ENCODE measurements around the gene SLC12A1. TPM values are rescaled to one million over a fixed set of nuclear protein-coding genes. Genes with fewer than 3 reads are reported as not detected.

The SLC12A1 gene
- total RNA-seq, 1 donor from 2014 or later: not detected

GRCh38 chr15:48225771-48226170 is 19.7 kb downstream of the SLC12A1 start:
- Mint-ChIP-seq H3K27ac (ENCODE audit: unreplicated experiment) (no peak overlapping the region), H3K4me3 (ENCODE audit: unreplicated experiment) (no peak overlapping the region), H3K9me3 (ENCODE audit: unreplicated experiment) (no peaks in the 10 kb centered on the region), H3K4me1 (ENCODE audit: low read depth, unreplicated experiment) (no peaks in the 10 kb centered on the region), H3K36me3 (ENCODE audit: low read depth, unreplicated experiment) (no peaks in the 10 kb centered on the region), H3K27me3 (ENCODE audit: low read depth, unreplicated experiment) (peaks cover 4% of the 10 kb centered on the region)
- H3K36me3 ChIP-seq (ENCODE audit: insufficient read depth, low read length): no peaks in the 10 kb centered on the region
- no peaks in the 10 kb centered on the region for H3K4me1 ChIP-seq (ENCODE audit: insufficient read depth, low read length)
- no peak for FAIRE-seq
- H3K9me3 ChIP-seq (ENCODE audit: insufficient read depth, low read depth, low read length): no peaks in the 10 kb centered on the region
- no peak overlapping the region for H3K4me3 ChIP-seq (ENCODE audit: insufficient read depth, low read depth, low read length)
- no peak overlapping the region for H2AFZ ChIP-seq (ENCODE audit: low read depth, low read length)
- no peaks in the 10 kb centered on the region for H3K79me2 ChIP-seq (ENCODE audit: insufficient read depth, low read length)
- H3K27me3 ChIP-seq (ENCODE audit: insufficient read depth, low read length): no peaks in the 10 kb centered on the region
- DNase-seq (ENCODE audit: low read depth): no peak
- H3K9ac ChIP-seq (ENCODE audit: low read length): no peak overlapping the region
- H3K27ac ChIP-seq (ENCODE audit: low read depth, low read length): no peak overlapping the region
- TF ChIP-seq CTCF (IDR thresholded peaks at IDR 0.05; ENCODE audit: insufficient read depth, low read depth, low read length): no peak
- no peak for TF ChIP-seq EZH2 (IDR thresholded peaks at IDR 0.05; ENCODE audit: insufficient read depth, low read length)
- no peaks in the 10 kb centered on the region for H4K20me1 ChIP-seq (ENCODE audit: insufficient read depth, low read length)
- H3K4me2 ChIP-seq (ENCODE audit: low read length): no peak overlapping the region

GRCh38 chr15:48230498-48230897 is 24.4 kb downstream of the SLC12A1 start:
- FAIRE-seq (no peak), DNase-seq (ENCODE audit: low read depth) (no peak)
- H3K4me2 ChIP-seq (ENCODE audit: low read length): no peak overlapping the region
- no peaks in the 10 kb centered on the region for H3K9me3 Mint-ChIP-seq (ENCODE audit: unreplicated experiment)
- no peaks in the 10 kb centered on the region for H3K4me1 Mint-ChIP-seq (ENCODE audit: low read depth, unreplicated experiment)
- H3K27me3 Mint-ChIP-seq (ENCODE audit: low read depth, unreplicated experiment): peaks cover 4% of the 10 kb centered on the region
- H3K27ac Mint-ChIP-seq (ENCODE audit: unreplicated experiment): no peak overlapping the region
- no peak overlapping the region for H3K9ac ChIP-seq (ENCODE audit: low read length)
- no peak for TF ChIP-seq CTCF (IDR thresholded peaks at IDR 0.05; ENCODE audit: insufficient read depth, low read depth, low read length)
- no peak for TF ChIP-seq EZH2 (IDR thresholded peaks at IDR 0.05; ENCODE audit: insufficient read depth, low read length)
- H3K4me3 ChIP-seq (ENCODE audit: insufficient read depth, low read depth, low read length): no peak overlapping the region
- H3K36me3 Mint-ChIP-seq (ENCODE audit: low read depth, unreplicated experiment): no peaks in the 10 kb centered on the region
- H3K4me1 ChIP-seq (ENCODE audit: insufficient read depth, low read length): no peaks in the 10 kb centered on the region
- H4K20me1 ChIP-seq (ENCODE audit: insufficient read depth, low read length): no peaks in the 10 kb centered on the region
- no peak overlapping the region for H3K4me3 Mint-ChIP-seq (ENCODE audit: unreplicated experiment)
- H3K79me2 ChIP-seq (ENCODE audit: insufficient read depth, low read length): no peaks in the 10 kb centered on the region
- H3K27me3 ChIP-seq (ENCODE audit: insufficient read depth, low read length): no peaks in the 10 kb centered on the region
- no peaks in the 10 kb centered on the region for H3K36me3 ChIP-seq (ENCODE audit: insufficient read depth, low read length)
- H3K9me3 ChIP-seq (ENCODE audit: insufficient read depth, low read depth, low read length): no peaks in the 10 kb centered on the region
- no peak overlapping the region for H2AFZ ChIP-seq (ENCODE audit: low read depth, low read length)
- H3K27ac ChIP-seq (ENCODE audit: low read depth, low read length): no peak overlapping the region

GRCh38 chr15:48233246-48233645 is 27.1 kb downstream of the SLC12A1 start:
- Histone ChIP-seq H3K27ac (ENCODE audit: low read depth, low read length) (no peak overlapping the region), H3K9me3 (ENCODE audit: insufficient read depth, low read depth, low read length) (no peaks in the 10 kb centered on the region), H3K9ac (ENCODE audit: low read length) (no peak overlapping the region), H3K4me3 (ENCODE audit: insufficient read depth, low read depth, low read length) (no peak overlapping the region), H3K36me3 (ENCODE audit: insufficient read depth, low read length) (no peaks in the 10 kb centered on the region), H3K4me2 (ENCODE audit: low read length) (no peak overlapping the region), H3K4me1 (ENCODE audit: insufficient read depth, low read length) (no peaks in the 10 kb centered on the region), H3K79me2 (ENCODE audit: insufficient read depth, low read length) (no peaks in the 10 kb centered on the region), H4K20me1 (ENCODE audit: insufficient read depth, low read length) (no peaks in the 10 kb centered on the region), H2AFZ (ENCODE audit: low read depth, low read length) (no peak overlapping the region), H3K27me3 (ENCODE audit: insufficient read depth, low read length) (no peaks in the 10 kb centered on the region)
- no peaks in the 10 kb centered on the region for H3K36me3 Mint-ChIP-seq (ENCODE audit: low read depth, unreplicated experiment)
- H3K9me3 Mint-ChIP-seq (ENCODE audit: unreplicated experiment): no peaks in the 10 kb centered on the region
- no peaks in the 10 kb centered on the region for H3K4me1 Mint-ChIP-seq (ENCODE audit: low read depth, unreplicated experiment)
- no peak overlapping the region for H3K27ac Mint-ChIP-seq (ENCODE audit: unreplicated experiment)
- FAIRE-seq (peak; percentile 5), DNase-seq (ENCODE audit: low read depth) (no peak)
- H3K4me3 Mint-ChIP-seq (ENCODE audit: unreplicated experiment): no peak overlapping the region
- TF ChIP-seq CTCF (IDR thresholded peaks at IDR 0.05; ENCODE audit: insufficient read depth, low read depth, low read length): no peak
- no peak for TF ChIP-seq EZH2 (IDR thresholded peaks at IDR 0.05; ENCODE audit: insufficient read depth, low read length)
- no peaks in the 10 kb centered on the region for H3K27me3 Mint-ChIP-seq (ENCODE audit: low read depth, unreplicated experiment)

Measured in astrocyte (in vitro differentiated cells and primary cell).